PC-3 (cell line): Measurements from ENCODE around the gene SLC9A9.

ENCODE experiments used
- CTCF ChIP-seq: fragments of 300-600 bp; sonication (generic); conservative IDR thresholded peaks from 2 replicates; pipeline ENCODE4 v1.5.1; 2017; ENCODE audit warnings: antibody characterized with exemption, low read depth, mild to moderate bottlenecking, low read length
- EZH2phosphoT487 ChIP-seq: fragments of 300-600 bp; sonication (generic); IDR thresholded peaks from 2 replicates; pipeline ENCODE4 v1.6.1; 2018; ENCODE audit warnings: mild to moderate bottlenecking, antibody characterized with exemption, low read length, borderline replicate concordance

DNA sequence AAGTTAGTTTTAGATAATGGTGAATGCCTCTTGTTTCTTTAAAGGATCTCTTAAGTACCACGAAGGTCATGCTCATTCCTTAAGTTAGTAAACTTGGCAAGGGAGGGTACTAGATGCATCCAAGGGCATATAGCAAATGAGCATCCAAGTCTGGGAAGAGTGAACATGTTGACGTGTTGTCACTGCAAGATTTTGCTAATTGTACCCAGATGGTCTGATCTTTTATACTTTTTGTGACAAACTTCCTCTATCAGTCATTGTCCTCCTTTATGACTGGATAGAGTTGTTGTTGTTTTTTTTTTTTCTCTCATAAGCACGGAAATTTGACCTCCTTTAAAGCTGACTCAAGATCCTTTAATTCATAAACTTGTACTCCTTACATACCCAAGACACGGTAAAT is 607.4 kb downstream of the SLC9A9 start:
- TF ChIP-seq EZH2phosphoT487: no peak
- TF ChIP-seq CTCF: no peak
